K562 (cell line): Measurements from ENCODE around the gene FDPS. TPM values are rescaled to one million over a fixed set of nuclear protein-coding genes. Genes with fewer than 3 reads are reported as not detected.
A peak's percentile ranks its signal among the peaks of the same experiment; 100 is the strongest.

Experiments used
- ATAC-seq: fragments of 200-7000 bp; cut with Tn5 transposase; 3 replicates; pipeline ENCODE4 v1.9.1; 2020; ENCODE audit warnings: moderate library complexity
- BruUV-seq: library from RNA; stranded (reverse); fragments of 400-500 nt; replicated peaks from 2 replicates; lab custom pipeline; 2021; lab: Mats Ljungman, UMichigan
- CTCF ChIA-PET: fragments of 300-600 bp; formaldehyde crosslinking; extraction: SDS; loops from one replicate; lab custom pipeline; 2021; ENCODE audit warnings: low intra/inter-chr PET ratio; lab: Yijun Ruan, JAX
- POLR2A ChIA-PET: fragments of 300-600, 350-650 bp; sonication (Branson Sonifier 250); formaldehyde crosslinking; extraction: SDS; loops from one replicate; lab custom pipeline; 2021; ENCODE audit warnings: antibody characterized with exemption, inconsistent platforms; lab: Yijun Ruan, JAX
- DNase-seq, 4 experiments: peaks; one replicate each; pipeline versions ENCODE4 v3.0.0 to v3.0.0-alpha.2; 2011 to 2018; ENCODE audit warnings: low spot score in 3 of 4, mixed read lengths in 3 of 4; ENCODE audit errors: extremely low read depth in 1 of 4
- FAIRE-seq: peaks from 2 replicates; lab custom pipeline; 2011; peaks lifted over from hg19 to GRCh38; lab: Jason Lieb, UNC
- H2AFZ ChIP-seq: 2 replicates; pipeline ENCODE4 v1.6.0; 2011; ENCODE audit warnings: low read depth, low read length, control low read depth, inconsistent platforms
- H3K27ac ChIP-seq: fragments of 200-600 bp; 3 replicates; pipeline ENCODE4 v1.8.0; 2011; ENCODE audit warnings: low read depth, mild to moderate bottlenecking, control low read depth, inconsistent platforms, low read length, moderate library complexity, mixed read lengths; ENCODE audit errors: extremely low read depth
- H3K27me3 ChIP-seq, 2 experiments: fragments of 300-600 bp in 1 of 2; 2 replicates in 1 of 2; 3 replicates in 1 of 2; pipeline versions ENCODE4 v1.6.0 to v1.8.0; 2011; ENCODE audit warnings: inconsistent platforms in 2 of 2, low read length in 2 of 2, mild to moderate bottlenecking in 1 of 2, mixed read lengths in 1 of 2, moderate library complexity in 1 of 2; ENCODE audit not compliant: control insufficient read depth in 2 of 2, insufficient read depth in 2 of 2
- H3K36me3 ChIP-seq: fragments of 300-600 bp; 3 replicates; pipeline ENCODE4 v1.8.0; 2011; ENCODE audit warnings: mild to moderate bottlenecking, low read length, inconsistent platforms; ENCODE audit not compliant: control insufficient read depth, insufficient read depth
- H3K4me1 ChIP-seq, 2 experiments: fragments of 200-600 bp in 1 of 2; replicated peaks in 1 of 2; 2 replicates in 1 of 2; 3 replicates in 1 of 2; pipeline versions ENCODE4 v1.5.1 to v1.8.0; 2011; ENCODE audit warnings: inconsistent platforms in 2 of 2, low read length in 2 of 2, mild to moderate bottlenecking in 1 of 2, mixed read lengths in 1 of 2, moderate library complexity in 1 of 2; ENCODE audit not compliant: control insufficient read depth in 2 of 2, insufficient read depth in 2 of 2
- H3K4me2 ChIP-seq: 2 replicates; pipeline ENCODE4 v1.6.1; 2011; ENCODE audit warnings: low read length, control low read depth, inconsistent platforms, mixed read lengths; ENCODE audit not compliant: insufficient read depth
- H3K4me3 ChIP-seq: fragments of 200-600 bp; sonication (generic), shearing (Covaris generic); 2 replicates; pipeline ENCODE4 v1.5.1; 2016; ENCODE audit warnings: control low read depth, inconsistent platforms
- H3K79me2 ChIP-seq: fragments of 200-600 bp; 3 replicates; pipeline ENCODE4 v1.8.0; 2011; ENCODE audit warnings: low read length, inconsistent platforms; ENCODE audit not compliant: control insufficient read depth, insufficient read depth
- H3K9ac ChIP-seq, 2 experiments: 2 replicates each; pipeline versions ENCODE4 v1.6.0 to v1.6.1; 2011; ENCODE audit warnings: low read depth in 2 of 2, low read length in 2 of 2, control low read depth in 1 of 2, inconsistent platforms in 1 of 2, mild to moderate bottlenecking in 1 of 2, mixed read lengths in 1 of 2; ENCODE audit not compliant: insufficient read depth in 1 of 2
- H3K9me1 ChIP-seq: one replicate; pipeline ENCODE4 v1.6.0; 2011; ENCODE audit warnings: inconsistent platforms, mild to moderate bottlenecking, low read length, moderate library complexity; ENCODE audit not compliant: control insufficient read depth, insufficient read depth
- H3K9me3 ChIP-seq: replicated peaks from 2 replicates; pipeline ENCODE4 v1.5.1; 2011; ENCODE audit warnings: low read depth, low read length, inconsistent platforms; ENCODE audit not compliant: control insufficient read depth, insufficient read depth
- H4K20me1 ChIP-seq: replicated peaks from 2 replicates; pipeline ENCODE4 v1.6.1; 2011; ENCODE audit warnings: low read length, inconsistent platforms, mixed read lengths; ENCODE audit not compliant: control insufficient read depth, insufficient read depth
- RBFOX2 ChIP-seq: fragments of 200-400 bp; formaldehyde crosslinking; IDR thresholded peaks from 2 replicates; pipeline ENCODE4 v1.6.1; 2017; ENCODE audit warnings: low read depth, mild to moderate bottlenecking, low read length, moderate library complexity
- WGBS: fragments of 100-300 bp; shearing (Covaris generic); methylation state at CpG from one replicate; pipeline ENCODE4 v1.1.6; 2016; ENCODE audit warnings: low coverage, mixed read lengths; ENCODE audit not compliant: insufficient coverage; ENCODE audit errors: missing lambda C conversion rate; 5-methylcytosine and 5-hydroxymethylcytosine counted together
- in situ Hi-C: fragments of 300-500 bp; cut with MboI; formaldehyde crosslinking; loops from 4 replicates; pipeline ENCODE4 v1.15.0; 2018; ENCODE audit warnings: inconsistent platforms, mixed read lengths
- intact Hi-C: fragments of 100-400 bp; cut with micrococcal nuclease; formaldehyde crosslinking; loops from 2 replicates; pipeline ENCODE4 v1.14.2; 2022
- polyA plus RNA-seq, 8 experiments: library from polyadenylated mRNA; depleted of rRNA in 4 of 8; stranded (reverse) in 5 of 8; unstranded in 3 of 8; fragments of >200 nt; fragmentation: Nextera tagmentation in 2 of 8; fragmentation: Illumina TruSeq in 1 of 8; extraction: Ambion mirVana in 2 of 8; extraction: Trizol in 1 of 8; gene quantifications; 2 replicates each; pipeline versions ENCODE4 v1.2.1 to v1.2.3, GENCODE V29; 2011 to 2014; ENCODE audit warnings: inconsistent platforms in 1 of 8, missing spikeins in 1 of 8
- total RNA-seq, 7 experiments: library from RNA; depleted of rRNA in 6 of 7; stranded (reverse); fragments of >200 nt in 6 of 7; fragmentation: Illumina TruSeq in 2 of 7; extraction: Trizol in 2 of 7; gene quantifications; 2 replicates each; pipeline versions ENCODE4 v1.2.1 to v1.2.3, GENCODE V29; 2011 to 2021; ENCODE audit warnings: low replicate concordance in 1 of 7
- TF ChIP-seq, protein P1 (sequence below), 2 experiments: fragments of 450-650 bp in 1 of 2; IDR thresholded peaks; 2 replicates each; pipeline ENCODE4 v1.6.1; 2011 to 2017; ENCODE audit warnings: low read depth in 2 of 2, antibody characterized with exemption in 1 of 2, borderline replicate concordance in 1 of 2, low read length in 1 of 2, mild to moderate bottlenecking in 1 of 2, mixed read lengths in 1 of 2; ENCODE audit not compliant: control insufficient read depth in 1 of 2
- TF ChIP-seq, protein P2 (sequence below): sonication (generic); formaldehyde crosslinking; IDR thresholded peaks from 2 replicates; pipeline ENCODE4 v1.8.1; 2023; ENCODE audit warnings: mild to moderate bottlenecking, missing genetic modification reagents
- TF ChIP-seq, protein P3 (sequence below): fragments of 200-400 bp; formaldehyde crosslinking; IDR thresholded peaks from 2 replicates; pipeline ENCODE4 v1.6.1; 2017; ENCODE audit warnings: mild to moderate bottlenecking, low read depth, low read length, moderate library complexity
- TF ChIP-seq, protein P4 (sequence below): sonication (generic); formaldehyde crosslinking; IDR thresholded peaks from 2 replicates; pipeline ENCODE4 v1.8.0; 2023; ENCODE audit warnings: mild to moderate bottlenecking, missing genetic modification reagents

FDPS gene
- total and polyA plus RNA-seq, 9 of the 15 experiments (the other 6 are each of a cell fraction or from before 2014, with no cell fraction given), result 247 to 884 (median 360) TPM

DNA sequence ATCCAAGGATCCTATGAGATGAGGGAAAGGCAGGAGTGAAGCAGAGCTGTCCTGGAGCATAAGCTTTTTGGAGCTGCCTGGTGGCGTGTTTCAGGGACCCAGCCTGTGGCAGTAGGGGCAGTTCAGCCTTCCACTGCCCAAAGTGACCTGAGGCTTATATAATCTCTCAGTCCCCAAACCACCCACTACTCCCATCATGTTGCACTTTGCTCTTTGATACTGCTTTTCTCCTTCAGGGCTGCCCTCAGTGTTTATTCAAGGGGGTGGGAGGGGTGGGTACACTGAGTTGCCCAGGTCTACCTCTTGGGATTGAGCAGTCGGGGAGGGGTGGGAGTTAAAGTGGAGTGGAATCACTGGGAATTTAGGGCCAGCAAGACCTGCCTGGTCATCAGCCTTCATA, 22.1 kb upstream of the FDPS start (continued):
- TF ChIP-seq, protein P1, sequence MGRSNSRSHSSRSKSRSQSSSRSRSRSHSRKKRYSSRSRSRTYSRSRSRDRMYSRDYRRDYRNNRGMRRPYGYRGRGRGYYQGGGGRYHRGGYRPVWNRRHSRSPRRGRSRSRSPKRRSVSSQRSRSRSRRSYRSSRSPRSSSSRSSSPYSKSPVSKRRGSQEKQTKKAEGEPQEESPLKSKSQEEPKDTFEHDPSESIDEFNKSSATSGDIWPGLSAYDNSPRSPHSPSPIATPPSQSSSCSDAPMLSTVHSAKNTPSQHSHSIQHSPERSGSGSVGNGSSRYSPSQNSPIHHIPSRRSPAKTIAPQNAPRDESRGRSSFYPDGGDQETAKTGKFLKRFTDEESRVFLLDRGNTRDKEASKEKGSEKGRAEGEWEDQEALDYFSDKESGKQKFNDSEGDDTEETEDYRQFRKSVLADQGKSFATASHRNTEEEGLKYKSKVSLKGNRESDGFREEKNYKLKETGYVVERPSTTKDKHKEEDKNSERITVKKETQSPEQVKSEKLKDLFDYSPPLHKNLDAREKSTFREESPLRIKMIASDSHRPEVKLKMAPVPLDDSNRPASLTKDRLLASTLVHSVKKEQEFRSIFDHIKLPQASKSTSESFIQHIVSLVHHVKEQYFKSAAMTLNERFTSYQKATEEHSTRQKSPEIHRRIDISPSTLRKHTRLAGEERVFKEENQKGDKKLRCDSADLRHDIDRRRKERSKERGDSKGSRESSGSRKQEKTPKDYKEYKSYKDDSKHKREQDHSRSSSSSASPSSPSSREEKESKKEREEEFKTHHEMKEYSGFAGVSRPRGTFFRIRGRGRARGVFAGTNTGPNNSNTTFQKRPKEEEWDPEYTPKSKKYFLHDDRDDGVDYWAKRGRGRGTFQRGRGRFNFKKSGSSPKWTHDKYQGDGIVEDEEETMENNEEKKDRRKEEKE (IDR thresholded peaks at IDR 0.05; ENCODE audit: borderline replicate concordance in 1 of 2, control insufficient read depth in 1 of 2, low read depth in 2 of 2, low read length in 1 of 2), result no peak

DNA sequence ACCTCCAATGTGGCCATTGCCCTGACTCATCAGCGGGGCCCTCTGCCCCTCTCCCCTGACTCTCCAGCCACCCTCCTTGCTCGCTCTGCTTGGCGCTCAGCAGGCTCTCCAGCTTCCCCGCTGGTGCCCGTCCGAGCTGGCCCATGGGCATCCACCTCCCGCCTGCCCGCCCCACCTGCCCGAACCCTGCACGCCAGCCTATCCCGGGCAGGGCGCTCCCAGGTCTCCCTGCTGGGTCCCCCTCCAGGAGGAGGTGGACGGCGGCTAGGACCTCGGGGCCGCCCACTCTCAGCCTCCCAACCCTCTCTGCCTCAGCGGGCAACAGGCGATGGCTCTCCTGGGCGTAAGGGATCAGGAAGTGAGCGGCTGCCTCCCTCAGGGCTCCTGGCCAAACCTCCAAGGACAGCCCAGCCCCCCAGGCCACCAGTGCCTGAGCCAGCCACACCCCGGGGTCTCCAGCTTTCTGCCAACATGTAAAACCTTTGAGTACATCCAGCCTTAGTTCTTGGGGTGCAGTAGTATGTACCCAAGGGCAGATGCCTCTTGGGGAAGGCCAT, 20.6 kb upstream of the FDPS start:
- WGBS, result 86% methylated on average over 18 of the region's 21 CpGs
- peak overlapping the region in 1 of 2 experiments; percentile 66; a peak in 2 of 4 replicates for H3K9ac ChIP-seq
- peaks cover 38% of the 10 kb centered on the region; the same call in 2 of the 3 replicates for H3K36me3 ChIP-seq
- DNase-seq (no peak), ATAC-seq (no peak; the same call in 2 of the 3 replicates), FAIRE-seq (no peak)
- ChIA-PET CTCF (no interaction called here), POLR2A (interaction anchor here (0.8 to 1.7 kb wide), 4 partner anchors 10 to 22 kb away, joined by 3 to 7 read pairs (median 4); partner anchors contain the start of gene PKLR)
- H3K4me3 ChIP-seq, result no peak overlapping the region
- no peaks in the 10 kb centered on the region; the same call in 1 of the 2 replicates for H4K20me1 ChIP-seq
- no peak overlapping the region for H3K27ac ChIP-seq
- in situ Hi-C loops, result no loop called here
- BruUV-seq, result no TSS peak
- intact Hi-C loops, result no loop called here
- H2AFZ ChIP-seq, result no peak overlapping the region
- H3K4me1 ChIP-seq, result peaks cover 0 to 29% of the 10 kb centered on the region in 2 experiments; a peak in 3 of 5 replicates
- no peaks in the 10 kb centered on the region for H3K27me3 ChIP-seq
- H3K79me2 ChIP-seq, result no peaks in the 10 kb centered on the region
- no peaks in the 10 kb centered on the region for H3K9me3 ChIP-seq
- no peaks in the 10 kb centered on the region for H3K9me1 ChIP-seq
- no peak overlapping the region for H3K4me2 ChIP-seq
- TF ChIP-seq, protein P2, sequence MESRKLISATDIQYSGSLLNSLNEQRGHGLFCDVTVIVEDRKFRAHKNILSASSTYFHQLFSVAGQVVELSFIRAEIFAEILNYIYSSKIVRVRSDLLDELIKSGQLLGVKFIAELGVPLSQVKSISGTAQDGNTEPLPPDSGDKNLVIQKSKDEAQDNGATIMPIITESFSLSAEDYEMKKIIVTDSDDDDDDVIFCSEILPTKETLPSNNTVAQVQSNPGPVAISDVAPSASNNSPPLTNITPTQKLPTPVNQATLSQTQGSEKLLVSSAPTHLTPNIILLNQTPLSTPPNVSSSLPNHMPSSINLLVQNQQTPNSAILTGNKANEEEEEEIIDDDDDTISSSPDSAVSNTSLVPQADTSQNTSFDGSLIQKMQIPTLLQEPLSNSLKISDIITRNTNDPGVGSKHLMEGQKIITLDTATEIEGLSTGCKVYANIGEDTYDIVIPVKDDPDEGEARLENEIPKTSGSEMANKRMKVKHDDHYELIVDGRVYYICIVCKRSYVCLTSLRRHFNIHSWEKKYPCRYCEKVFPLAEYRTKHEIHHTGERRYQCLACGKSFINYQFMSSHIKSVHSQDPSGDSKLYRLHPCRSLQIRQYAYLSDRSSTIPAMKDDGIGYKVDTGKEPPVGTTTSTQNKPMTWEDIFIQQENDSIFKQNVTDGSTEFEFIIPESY (CRISPR knock-in tag), result peak; percentile 67
- TF ChIP-seq, protein P3, sequence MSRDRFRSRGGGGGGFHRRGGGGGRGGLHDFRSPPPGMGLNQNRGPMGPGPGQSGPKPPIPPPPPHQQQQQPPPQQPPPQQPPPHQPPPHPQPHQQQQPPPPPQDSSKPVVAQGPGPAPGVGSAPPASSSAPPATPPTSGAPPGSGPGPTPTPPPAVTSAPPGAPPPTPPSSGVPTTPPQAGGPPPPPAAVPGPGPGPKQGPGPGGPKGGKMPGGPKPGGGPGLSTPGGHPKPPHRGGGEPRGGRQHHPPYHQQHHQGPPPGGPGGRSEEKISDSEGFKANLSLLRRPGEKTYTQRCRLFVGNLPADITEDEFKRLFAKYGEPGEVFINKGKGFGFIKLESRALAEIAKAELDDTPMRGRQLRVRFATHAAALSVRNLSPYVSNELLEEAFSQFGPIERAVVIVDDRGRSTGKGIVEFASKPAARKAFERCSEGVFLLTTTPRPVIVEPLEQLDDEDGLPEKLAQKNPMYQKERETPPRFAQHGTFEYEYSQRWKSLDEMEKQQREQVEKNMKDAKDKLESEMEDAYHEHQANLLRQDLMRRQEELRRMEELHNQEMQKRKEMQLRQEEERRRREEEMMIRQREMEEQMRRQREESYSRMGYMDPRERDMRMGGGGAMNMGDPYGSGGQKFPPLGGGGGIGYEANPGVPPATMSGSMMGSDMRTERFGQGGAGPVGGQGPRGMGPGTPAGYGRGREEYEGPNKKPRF, result no peak
- peak; percentile 58 for TF ChIP-seq RBFOX2
- TF ChIP-seq, protein P4, sequence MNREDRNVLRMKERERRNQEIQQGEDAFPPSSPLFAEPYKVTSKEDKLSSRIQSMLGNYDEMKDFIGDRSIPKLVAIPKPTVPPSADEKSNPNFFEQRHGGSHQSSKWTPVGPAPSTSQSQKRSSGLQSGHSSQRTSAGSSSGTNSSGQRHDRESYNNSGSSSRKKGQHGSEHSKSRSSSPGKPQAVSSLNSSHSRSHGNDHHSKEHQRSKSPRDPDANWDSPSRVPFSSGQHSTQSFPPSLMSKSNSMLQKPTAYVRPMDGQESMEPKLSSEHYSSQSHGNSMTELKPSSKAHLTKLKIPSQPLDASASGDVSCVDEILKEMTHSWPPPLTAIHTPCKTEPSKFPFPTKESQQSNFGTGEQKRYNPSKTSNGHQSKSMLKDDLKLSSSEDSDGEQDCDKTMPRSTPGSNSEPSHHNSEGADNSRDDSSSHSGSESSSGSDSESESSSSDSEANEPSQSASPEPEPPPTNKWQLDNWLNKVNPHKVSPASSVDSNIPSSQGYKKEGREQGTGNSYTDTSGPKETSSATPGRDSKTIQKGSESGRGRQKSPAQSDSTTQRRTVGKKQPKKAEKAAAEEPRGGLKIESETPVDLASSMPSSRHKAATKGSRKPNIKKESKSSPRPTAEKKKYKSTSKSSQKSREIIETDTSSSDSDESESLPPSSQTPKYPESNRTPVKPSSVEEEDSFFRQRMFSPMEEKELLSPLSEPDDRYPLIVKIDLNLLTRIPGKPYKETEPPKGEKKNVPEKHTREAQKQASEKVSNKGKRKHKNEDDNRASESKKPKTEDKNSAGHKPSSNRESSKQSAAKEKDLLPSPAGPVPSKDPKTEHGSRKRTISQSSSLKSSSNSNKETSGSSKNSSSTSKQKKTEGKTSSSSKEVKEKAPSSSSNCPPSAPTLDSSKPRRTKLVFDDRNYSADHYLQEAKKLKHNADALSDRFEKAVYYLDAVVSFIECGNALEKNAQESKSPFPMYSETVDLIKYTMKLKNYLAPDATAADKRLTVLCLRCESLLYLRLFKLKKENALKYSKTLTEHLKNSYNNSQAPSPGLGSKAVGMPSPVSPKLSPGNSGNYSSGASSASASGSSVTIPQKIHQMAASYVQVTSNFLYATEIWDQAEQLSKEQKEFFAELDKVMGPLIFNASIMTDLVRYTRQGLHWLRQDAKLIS (CRISPR knock-in tag), result no peak
